NK-92 (cell line): Measurements from ENCODE around the gene ZNF155.

Experiments used
- DNase-seq: peaks from one replicate; lab custom pipeline; 2025; ENCODE audit not compliant: unreplicated experiment; lab: John Stamatoyannopoulos, UW

Gene ZNF155

GRCh38 chr19:44003461-44004009 is 19.5 kb downstream of the ZNF155 start:
- DNase-seq = no peak

GRCh38 chr19:44005973-44006372 is 22.0 kb downstream of the ZNF155 start:
- no peak for DNase-seq

- DNase-seq = no peak
Measured at GRCh38 chr19:44007473-44007872, 23.5 kb downstream of the ZNF155 start.

- no peak for DNase-seq
Measured at GRCh38 chr19:44010468-44010867, 26.5 kb downstream of the ZNF155 start.

- no peak for DNase-seq
Measured at GRCh38 chr19:44019498-44019897, 35.5 kb downstream of the ZNF155 start.

GRCh38 chr19:44021221-44021620 is 37.2 kb downstream of the ZNF155 start:
- no peak for DNase-seq

- DNase-seq = no peak
Measured at GRCh38 chr19:44024900-44025216, 40.9 kb downstream of the ZNF155 start.

- no peak for DNase-seq
Measured at GRCh38 chr19:44025217-44025936, 41.4 kb downstream of the ZNF155 start, which contains the start of gene ZNF222. Gene ZNF222 (plus strand): TSS chr19:44025379. CDS start chr19:44025437, 58 bp downstream.

- DNase-seq = no peak
Measured at GRCh38 chr19:44026622-44027021, 42.6 kb downstream of the ZNF155 start.

- no peak for DNase-seq
Measured at GRCh38 chr19:44032001-44032610, 48.1 kb downstream of the ZNF155 start.

- DNase-seq = no peak
Measured at GRCh38 chr19:44042147-44042546, 58.2 kb downstream of the ZNF155 start.
